Panc1 (cell line): Measurements from ENCODE around the gene XRCC2.
"Not testable (repeated sequence)": the region's sequence is repeated elsewhere in the genome, so short reads cannot be mapped to it uniquely, and the experiment has no call there.

Source experiments
- CTCF ChIP-seq: fragments of 450-650 bp; IDR thresholded peaks from 2 replicates; pipeline ENCODE4 v1.5.1; 2017; ENCODE audit warnings: mild to moderate bottlenecking
- REST ChIP-seq, 2 experiments: IDR thresholded peaks; 2 replicates each; pipeline ENCODE4 v1.6.1; 2011 to 2012; ENCODE audit warnings: low read depth in 2 of 2, control low read depth in 1 of 2, low read length in 1 of 2, mild to moderate bottlenecking in 1 of 2, moderate library complexity in 1 of 2; ENCODE audit not compliant: insufficient read depth in 1 of 2
- SIN3A ChIP-seq: IDR thresholded peaks from 2 replicates; pipeline ENCODE4 v1.6.1; 2012; ENCODE audit warnings: low read depth, mild to moderate bottlenecking, low read length, moderate library complexity, borderline replicate concordance; ENCODE audit not compliant: insufficient read depth

- TF ChIP-seq CTCF; SIN3A; REST (IDR thresholded peaks at IDR 0.05; ENCODE audit: insufficient read depth in 1 of 2, low read depth in 2 of 2, low read length in 1 of 2): not testable (repeated sequence)
Observed at GRCh38 chr7:152646579-152646978, 29.4 kb downstream of the XRCC2 start.
